Kidney tubule cell (primary cell): ENCODE data around the gene USP5.

Experiments
- DNase-seq: peaks from one replicate; pipeline ENCODE4 v3.0.0-alpha.2; 2018; ENCODE audit warnings: low spot score

Gene USP5

GRCh38 chr12:6914947-6915788 is 63.2 kb downstream of the USP5 start:
- no peak for DNase-seq

GRCh38 chr12:6915789-6916285 is 63.9 kb downstream of the USP5 start:
- DNase-seq, result no peak
